Astrocyte of the cerebellum (primary cell): Measurements from ENCODE around the gene TBCK.

Experiments used
- DNase-seq: peaks from one replicate; pipeline ENCODE4 v3.0.0-alpha.2; 2011; ENCODE audit warnings: low read depth
- H3K4me3 ChIP-seq: 2 replicates; pipeline ENCODE4 v1.5.1; 2011; ENCODE audit warnings: mild to moderate bottlenecking, low read depth, low read length, moderate library complexity
- in situ Hi-C: cut with HindIII; loops from 2 replicates; pipeline ENCODE4 v1.10.0; 2017; ENCODE audit warnings: low sequenced_read_pairs
- TF ChIP-seq, protein P1 (sequence below): IDR thresholded peaks from 2 replicates; pipeline ENCODE4 v1.5.1; 2012; ENCODE audit warnings: low read length, low read depth, moderate library complexity, mild to moderate bottlenecking; ENCODE audit errors: missing control alignments

TBCK gene

DNA sequence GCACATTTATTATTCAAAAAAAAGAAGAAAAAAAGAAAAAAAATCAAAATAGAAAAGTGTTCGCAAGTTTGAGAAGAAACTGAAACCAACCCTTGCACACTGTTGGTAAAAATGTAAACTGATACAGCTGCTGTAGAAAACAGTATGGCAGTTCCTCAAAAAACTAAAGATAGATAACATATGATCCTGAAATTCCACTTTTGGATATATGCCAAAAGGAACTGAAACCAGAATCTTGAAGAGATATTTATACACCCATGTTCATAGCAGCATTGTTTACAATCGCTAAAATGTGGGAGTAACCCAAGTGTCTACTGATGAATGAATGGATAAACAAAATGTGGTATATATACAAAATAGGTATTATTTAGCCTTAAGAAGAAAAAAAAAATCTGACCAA, 155.4 kb downstream of the TBCK start:
- in situ Hi-C loops: no loop called here
- H3K4me3 ChIP-seq: no peak overlapping the region
- no peak for DNase-seq
- TF ChIP-seq, protein P1, sequence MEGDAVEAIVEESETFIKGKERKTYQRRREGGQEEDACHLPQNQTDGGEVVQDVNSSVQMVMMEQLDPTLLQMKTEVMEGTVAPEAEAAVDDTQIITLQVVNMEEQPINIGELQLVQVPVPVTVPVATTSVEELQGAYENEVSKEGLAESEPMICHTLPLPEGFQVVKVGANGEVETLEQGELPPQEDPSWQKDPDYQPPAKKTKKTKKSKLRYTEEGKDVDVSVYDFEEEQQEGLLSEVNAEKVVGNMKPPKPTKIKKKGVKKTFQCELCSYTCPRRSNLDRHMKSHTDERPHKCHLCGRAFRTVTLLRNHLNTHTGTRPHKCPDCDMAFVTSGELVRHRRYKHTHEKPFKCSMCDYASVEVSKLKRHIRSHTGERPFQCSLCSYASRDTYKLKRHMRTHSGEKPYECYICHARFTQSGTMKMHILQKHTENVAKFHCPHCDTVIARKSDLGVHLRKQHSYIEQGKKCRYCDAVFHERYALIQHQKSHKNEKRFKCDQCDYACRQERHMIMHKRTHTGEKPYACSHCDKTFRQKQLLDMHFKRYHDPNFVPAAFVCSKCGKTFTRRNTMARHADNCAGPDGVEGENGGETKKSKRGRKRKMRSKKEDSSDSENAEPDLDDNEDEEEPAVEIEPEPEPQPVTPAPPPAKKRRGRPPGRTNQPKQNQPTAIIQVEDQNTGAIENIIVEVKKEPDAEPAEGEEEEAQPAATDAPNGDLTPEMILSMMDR: no peak

DNA sequence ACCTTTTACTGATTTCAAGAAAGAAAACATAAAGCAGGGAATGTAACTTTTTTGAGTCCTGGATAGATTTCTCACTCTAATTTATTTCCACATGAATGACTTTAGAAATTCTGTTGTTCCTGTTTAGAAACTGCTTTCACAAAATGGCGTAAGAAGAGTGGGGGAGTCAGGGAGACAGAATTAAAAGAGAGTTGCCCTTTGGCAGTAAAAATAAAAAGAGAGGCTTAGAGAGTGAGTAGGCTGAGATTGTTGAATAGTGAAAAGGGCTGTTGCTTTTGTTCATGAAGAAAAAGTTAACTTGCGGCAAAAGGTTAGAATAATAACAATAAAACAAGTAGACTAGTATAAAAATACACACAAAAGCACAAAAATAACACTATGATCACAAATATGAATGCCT, 166.1 kb downstream of the TBCK start:
- DNase-seq: no peak
- in situ Hi-C loops: no loop called here
- TF ChIP-seq, protein P1: no peak
- no peak overlapping the region for H3K4me3 ChIP-seq

DNA sequence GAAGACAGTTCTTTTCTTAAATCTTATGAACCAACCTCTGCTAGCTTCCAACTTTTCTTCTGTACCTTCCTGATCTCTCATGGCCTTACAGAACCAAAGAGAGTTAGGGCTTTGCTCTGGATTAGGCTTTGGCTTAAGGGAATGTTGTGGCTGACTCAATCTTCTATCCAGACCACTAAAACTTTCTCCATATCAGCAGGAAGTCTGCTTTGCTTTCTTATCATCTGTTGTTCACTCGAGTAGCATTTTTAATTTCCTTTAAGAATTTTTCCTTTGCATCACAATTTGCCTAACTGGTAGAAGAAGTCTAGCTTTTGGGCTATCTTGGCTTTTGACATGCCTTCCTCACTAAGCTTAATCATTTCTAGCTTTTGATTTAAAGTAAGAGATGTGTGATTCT, 167.0 kb downstream of the TBCK start:
- TF ChIP-seq, protein P1: no peak
- in situ Hi-C loops: no loop called here
- H3K4me3 ChIP-seq: no peak overlapping the region
- no peak for DNase-seq

DNA sequence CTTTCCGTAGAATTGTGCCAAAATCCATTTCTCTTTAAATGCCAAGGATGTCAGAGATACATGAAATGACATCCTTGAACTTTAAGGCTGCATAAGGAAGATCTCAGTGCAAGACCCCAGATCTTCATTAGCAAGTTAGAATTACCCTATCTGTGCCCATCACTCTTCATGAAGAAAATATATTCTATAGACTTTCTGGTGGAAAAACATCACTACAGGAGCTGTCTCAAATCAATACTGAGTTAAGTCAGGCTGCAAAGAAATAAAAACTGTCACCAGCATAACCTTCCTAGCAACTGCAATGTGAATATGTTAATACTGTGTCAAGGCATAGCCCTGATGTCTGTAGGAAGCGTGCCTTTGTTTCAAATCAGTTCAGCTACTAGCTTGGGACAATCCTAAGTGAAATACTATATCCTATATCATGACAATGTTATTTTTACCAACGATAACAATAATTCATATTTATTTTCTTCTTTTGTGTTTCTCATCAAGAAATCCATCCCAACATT, 173.3 kb downstream of the TBCK start:
- TF ChIP-seq, protein P1: no peak
- in situ Hi-C loops: no loop called here
- no peak for DNase-seq
- H3K4me3 ChIP-seq: no peak overlapping the region

DNA sequence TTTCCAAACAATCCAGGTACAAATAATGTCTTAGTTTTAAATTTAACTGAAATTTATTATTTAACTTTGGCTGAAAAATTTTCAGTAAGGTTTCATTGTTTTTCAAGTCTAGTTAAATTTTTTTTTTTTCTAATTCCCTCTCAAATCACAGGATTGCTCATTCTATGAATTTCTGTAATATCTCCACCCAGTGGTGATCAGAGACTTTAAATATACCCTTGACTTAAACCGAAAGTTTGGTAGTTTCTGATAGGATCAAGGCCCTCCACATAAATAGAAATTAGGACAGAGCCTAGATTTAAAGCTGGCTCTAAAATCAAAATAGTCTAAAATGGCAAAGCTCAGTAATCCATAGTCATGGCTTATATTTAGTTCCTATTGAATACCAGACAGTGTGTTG, 175.4 kb downstream of the TBCK start:
- no peak overlapping the region for H3K4me3 ChIP-seq
- in situ Hi-C loops: no loop called here
- DNase-seq: no peak
- TF ChIP-seq, protein P1: no peak

DNA sequence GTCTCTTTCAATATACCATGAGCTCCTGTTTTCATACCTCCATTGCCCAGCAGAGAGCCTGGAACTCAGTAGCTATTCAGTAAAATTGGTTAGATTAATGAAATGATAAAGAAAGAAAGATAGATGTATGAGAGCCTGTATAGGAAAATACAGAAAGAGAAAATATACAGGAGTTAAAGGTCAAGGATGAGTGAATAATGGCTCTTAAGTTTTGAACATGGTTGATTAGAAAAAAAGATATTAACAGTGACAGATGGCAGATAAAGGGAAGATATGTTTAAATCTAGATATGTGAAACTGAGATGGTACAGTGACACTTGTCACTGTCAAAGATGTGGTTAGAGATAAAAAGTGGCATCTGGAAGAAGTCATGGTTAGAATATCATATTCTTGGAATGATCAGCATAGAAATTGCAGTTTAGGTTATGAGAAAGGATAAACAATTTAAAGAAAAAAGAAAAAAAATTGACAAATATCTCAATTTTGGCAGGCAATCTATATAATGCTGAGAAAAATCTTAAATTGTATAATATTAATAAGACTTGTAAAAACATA, 179.2 kb downstream of the TBCK start:
- DNase-seq: no peak
- no peak overlapping the region for H3K4me3 ChIP-seq
- in situ Hi-C loops: no loop called here
- TF ChIP-seq, protein P1: no peak

DNA sequence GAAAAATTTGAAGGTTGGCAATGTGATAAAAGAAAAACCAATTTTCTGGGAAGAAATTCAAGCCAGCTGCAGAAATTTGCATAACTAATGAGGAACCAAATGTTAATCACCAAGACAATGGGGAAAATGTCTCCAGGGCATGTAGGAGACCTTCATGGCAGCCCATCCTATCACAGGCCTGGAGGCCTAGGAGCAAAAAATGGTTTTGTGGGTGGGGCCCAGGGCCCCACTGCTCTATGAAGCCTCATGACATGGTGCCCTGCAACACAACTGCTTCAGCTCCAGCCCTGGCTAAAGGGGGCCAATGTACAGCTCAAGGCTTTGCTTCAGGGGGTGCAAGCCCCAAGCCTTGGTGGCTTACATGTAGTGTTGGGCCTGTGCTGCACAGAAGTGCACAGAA, 184.0 kb downstream of the TBCK start:
- TF ChIP-seq, protein P1: no peak
- in situ Hi-C loops: no loop called here
- DNase-seq: no peak
- H3K4me3 ChIP-seq: no peak overlapping the region
